ENCODE measurements around the gene SLC12A8. TPM values are rescaled to one million over a fixed set of nuclear protein-coding genes. Genes with fewer than 3 reads are reported as not detected.

Gene SLC12A8
- total and polyA plus RNA-seq, 2 donors (not counting 1 experiment from before 2014, with no cell fraction given): 0.57 to 1.1 TPM

DNA sequence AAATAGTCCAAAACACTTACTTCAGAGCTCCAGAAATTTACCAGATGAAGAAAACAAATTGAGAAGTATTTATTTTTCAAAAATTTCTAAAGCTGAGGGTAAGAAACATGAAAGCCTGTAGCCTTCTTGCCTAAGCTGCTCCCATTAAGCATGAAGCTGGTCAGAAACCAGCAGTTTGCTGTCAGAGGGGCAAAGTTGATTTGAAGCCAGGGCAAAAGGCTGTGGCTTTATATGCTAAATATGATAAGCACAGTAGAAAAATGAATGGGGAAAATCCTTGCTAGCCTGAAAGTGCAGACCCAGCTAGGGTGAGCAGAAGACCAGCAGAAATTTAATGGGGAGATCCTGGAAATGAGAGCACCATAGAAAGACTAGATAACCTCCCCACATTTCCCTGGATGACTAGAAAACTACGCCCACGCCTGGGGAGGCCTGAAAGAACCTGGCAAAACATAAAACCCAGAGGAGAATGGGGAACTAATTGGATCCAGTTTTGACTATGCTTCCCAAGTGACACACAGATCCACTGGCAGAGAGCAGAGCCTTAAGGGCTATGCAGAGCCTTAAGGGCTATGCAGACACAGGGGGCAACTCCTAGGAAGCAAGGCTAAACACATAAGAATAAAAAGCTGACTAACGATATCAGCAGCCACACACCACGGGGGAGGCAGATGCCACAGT lies 113.8 kb downstream of the SLC12A8 start:
- no peaks in the 10 kb centered on the region for H3K79me2 ChIP-seq (ENCODE audit: control insufficient read depth, insufficient read depth, low read length)
- WGBS (ENCODE audit: insufficient coverage): no CpG with 5 or more reads among the region's 4 CpGs
- no peaks in the 10 kb centered on the region for H3K9me3 Mint-ChIP-seq (ENCODE audit: insufficient read depth)

More for the DNA sequence above, 113.8 kb downstream of the SLC12A8 start:
- H3K27ac ChIP-seq (ENCODE audit: low read length in 2 of 2): no peak overlapping the region
- DNase-seq: no peak
- H3K4me3 Mint-ChIP-seq: no peak overlapping the region
- no peak for ATAC-seq (ENCODE audit: low read depth)
- no peak overlapping the region for H3K27ac Mint-ChIP-seq
- no peak overlapping the region for H3K4me2 ChIP-seq (replicated peaks; ENCODE audit: low read depth, low read length, poor library complexity, severe bottlenecking)
- TF ChIP-seq EZH2 (IDR thresholded peaks at IDR 0.05; ENCODE audit: borderline replicate concordance, insufficient read depth, low read depth, low read length, poor library complexity, severe bottlenecking) (no peak), CTCF (IDR thresholded peaks at IDR 0.05) (no peak)
- ChIA-PET POLR2A (no interaction called here), CTCF (no interaction called here)
- H3K9ac ChIP-seq (ENCODE audit: low read length): no peak overlapping the region
- intact Hi-C loops (cut with micrococcal nuclease): no loop called here
- H3K4me3 ChIP-seq (ENCODE audit: control extremely low read depth in 1 of 5, extremely low read depth in 1 of 5, insufficient read depth in 1 of 5, low read depth in 2 of 5, low read length in 4 of 5): no peak overlapping the region
- H3K27me3 ChIP-seq (replicated peaks in 1 of 4; ENCODE audit: control extremely low read depth in 1 of 4, control insufficient read depth in 3 of 4, insufficient read depth in 4 of 4, low read length in 3 of 4): no peaks in the 10 kb centered on the region
- no peaks in the 10 kb centered on the region for H3K36me3 ChIP-seq (replicated peaks in 1 of 2; ENCODE audit: control extremely low read depth in 1 of 2, control insufficient read depth in 1 of 2, extremely low read depth in 1 of 2, insufficient read depth in 2 of 2, low read length in 1 of 2)
- H4K20me1 ChIP-seq (ENCODE audit: control insufficient read depth, insufficient read depth, low read length, poor library complexity, severe bottlenecking): no peaks in the 10 kb centered on the region
- H2AFZ ChIP-seq (ENCODE audit: insufficient read depth, low read depth, low read length, poor library complexity, severe bottlenecking): no peak overlapping the region
- H3K4me1 ChIP-seq (ENCODE audit: control insufficient read depth in 2 of 2, insufficient read depth in 2 of 2, low read length in 2 of 2): no peaks in the 10 kb centered on the region
- H3K9me3 ChIP-seq (ENCODE audit: control extremely low read depth in 1 of 3, control insufficient read depth in 2 of 3, insufficient read depth in 1 of 3, low read length in 2 of 3): peaks cover 0 to 9% (median 6%) of the 10 kb centered on the region in 3 donors
- no peaks in the 10 kb centered on the region for H3K4me1 Mint-ChIP-seq
- peaks cover 6% of the 10 kb centered on the region for H3K27me3 Mint-ChIP-seq

Data from B cell (primary cell).